ENCODE data around the gene MCCC1.
"Not testable (repeated sequence)": the region's sequence is repeated elsewhere in the genome, so short reads cannot be mapped to it uniquely, and the experiment has no call there.

MCCC1 gene

GRCh38 chr3:183103950-183104349, 4.7 kb upstream of the MCCC1 start:
- DNase-seq (ENCODE audit: low read depth, low spot score) = not testable (repeated sequence)

- not testable (repeated sequence) for DNase-seq (ENCODE audit: low read depth, low spot score)
Observed at GRCh38 chr3:183101040-183101439, 1.7 kb upstream of the MCCC1 start.

GRCh38 chr3:183100376-183100775, 1.1 kb upstream of the MCCC1 start:
- no peak for DNase-seq (ENCODE audit: low read depth, low spot score)

- DNase-seq (ENCODE audit: low read depth, low spot score) = no peak
Observed at GRCh38 chr3:183099838-183100204, 525 bp upstream of the MCCC1 start.

GRCh38 chr3:183098536-183099025, 715 bp downstream of the MCCC1 start:
- no peak for DNase-seq (ENCODE audit: low read depth, low spot score)

GRCh38 chr3:183094711-183095110, 4.6 kb downstream of the MCCC1 start:
- DNase-seq (ENCODE audit: low read depth, low spot score) = no peak

GRCh38 chr3:183092256-183092655, 7.0 kb downstream of the MCCC1 start:
- DNase-seq (ENCODE audit: low read depth, low spot score) = no peak

GRCh38 chr3:183087184-183087583, 12.1 kb downstream of the MCCC1 start:
- no peak for DNase-seq (ENCODE audit: low read depth, low spot score)

GRCh38 chr3:183085634-183086390, 13.5 kb downstream of the MCCC1 start:
- peak; percentile 38 for DNase-seq (ENCODE audit: low read depth, low spot score)

- no peak for DNase-seq (ENCODE audit: low read depth, low spot score)
Observed at GRCh38 chr3:183082355-183082915, 16.9 kb downstream of the MCCC1 start.

- no peak for DNase-seq (ENCODE audit: low read depth, low spot score)
Observed at GRCh38 chr3:183081459-183082183, 17.7 kb downstream of the MCCC1 start.

- no peak for DNase-seq (ENCODE audit: low read depth, low spot score)
Observed at GRCh38 chr3:183080628-183081027, 18.7 kb downstream of the MCCC1 start.

GRCh38 chr3:183074881-183075280, 24.4 kb downstream of the MCCC1 start:
- no peak for DNase-seq (ENCODE audit: low read depth, low spot score)

- no peak for DNase-seq (ENCODE audit: low read depth, low spot score)
Observed at GRCh38 chr3:183074261-183074660, 25.0 kb downstream of the MCCC1 start.

- DNase-seq (ENCODE audit: low read depth, low spot score) = no peak
Observed at GRCh38 chr3:183073839-183074238, 25.5 kb downstream of the MCCC1 start.

GRCh38 chr3:183070892-183071291, 28.4 kb downstream of the MCCC1 start:
- DNase-seq (ENCODE audit: low read depth, low spot score) = no peak

GRCh38 chr3:183069086-183069485, 30.2 kb downstream of the MCCC1 start:
- DNase-seq (ENCODE audit: low read depth, low spot score) = no peak

GRCh38 chr3:183066891-183067290, 32.4 kb downstream of the MCCC1 start:
- DNase-seq (ENCODE audit: low read depth, low spot score) = not testable (repeated sequence)

GRCh38 chr3:183064475-183064874, 34.8 kb downstream of the MCCC1 start:
- DNase-seq (ENCODE audit: low read depth, low spot score) = no peak

- DNase-seq (ENCODE audit: low read depth, low spot score) = no peak
Observed at GRCh38 chr3:183061391-183062172, 37.7 kb downstream of the MCCC1 start.

GRCh38 chr3:183058351-183058750, 40.9 kb downstream of the MCCC1 start:
- DNase-seq (ENCODE audit: low read depth, low spot score) = no peak

GRCh38 chr3:183050706-183051105, 48.6 kb downstream of the MCCC1 start:
- no peak for DNase-seq (ENCODE audit: low read depth, low spot score)
